Peyer's patch (tissue), 4 donors: ENCODE results near the gene SMIM26.

ENCODE experiments used
- POLR2A ChIP-seq, 2 donors: fragments of 450-650 bp; IDR thresholded peaks; one replicate each; pipeline ENCODE4 v1.5.1; 2017; ENCODE audit warnings: antibody characterized with exemption in 2 of 2, mild to moderate bottlenecking in 2 of 2, moderate library complexity in 2 of 2
- TF ChIP-seq, protein P1 (sequence below), 6 experiments: fragments of 450-650 bp in 4 of 6; fragments of 200-600 bp in 2 of 6; sonication (generic) in 1 of 6; IDR thresholded peaks; one replicate each; pipeline ENCODE4 v1.5.1; 2017 to 2019; ENCODE audit warnings: antibody characterized with exemption in 6 of 6, mild to moderate bottlenecking in 3 of 6, moderate library complexity in 1 of 6

DNA sequence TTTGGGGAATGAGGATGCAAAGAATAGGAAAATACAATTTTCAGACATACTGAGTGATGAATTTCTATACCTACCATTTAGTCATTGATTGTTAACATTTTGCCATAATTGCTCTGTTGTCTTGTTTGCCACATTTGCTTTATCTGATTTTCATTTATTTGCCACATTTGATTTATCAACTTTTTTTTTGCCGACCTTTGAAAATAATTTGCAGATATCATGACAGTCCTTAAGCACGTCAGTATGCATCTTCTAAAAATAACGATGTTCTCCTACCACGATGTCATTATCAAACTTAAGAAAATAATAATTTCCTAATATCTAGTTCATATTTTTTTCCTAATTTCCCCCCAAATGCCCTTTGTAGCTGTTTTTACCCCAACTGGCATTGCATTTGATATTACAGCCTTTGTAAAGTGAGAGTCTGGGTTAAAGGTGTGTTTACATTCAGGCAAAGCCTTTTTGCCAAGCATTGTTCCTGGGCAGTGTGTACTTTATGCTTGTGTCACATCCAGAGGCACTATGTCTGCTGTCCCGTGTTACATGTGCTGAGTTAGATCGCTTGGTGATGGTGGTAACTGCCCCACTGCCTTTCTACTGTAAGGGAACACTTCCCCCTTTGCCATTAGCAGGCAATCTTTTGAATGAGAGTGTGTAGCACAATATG lies 33.1 kb upstream of the SMIM26 start:
- TF ChIP-seq, protein P1, sequence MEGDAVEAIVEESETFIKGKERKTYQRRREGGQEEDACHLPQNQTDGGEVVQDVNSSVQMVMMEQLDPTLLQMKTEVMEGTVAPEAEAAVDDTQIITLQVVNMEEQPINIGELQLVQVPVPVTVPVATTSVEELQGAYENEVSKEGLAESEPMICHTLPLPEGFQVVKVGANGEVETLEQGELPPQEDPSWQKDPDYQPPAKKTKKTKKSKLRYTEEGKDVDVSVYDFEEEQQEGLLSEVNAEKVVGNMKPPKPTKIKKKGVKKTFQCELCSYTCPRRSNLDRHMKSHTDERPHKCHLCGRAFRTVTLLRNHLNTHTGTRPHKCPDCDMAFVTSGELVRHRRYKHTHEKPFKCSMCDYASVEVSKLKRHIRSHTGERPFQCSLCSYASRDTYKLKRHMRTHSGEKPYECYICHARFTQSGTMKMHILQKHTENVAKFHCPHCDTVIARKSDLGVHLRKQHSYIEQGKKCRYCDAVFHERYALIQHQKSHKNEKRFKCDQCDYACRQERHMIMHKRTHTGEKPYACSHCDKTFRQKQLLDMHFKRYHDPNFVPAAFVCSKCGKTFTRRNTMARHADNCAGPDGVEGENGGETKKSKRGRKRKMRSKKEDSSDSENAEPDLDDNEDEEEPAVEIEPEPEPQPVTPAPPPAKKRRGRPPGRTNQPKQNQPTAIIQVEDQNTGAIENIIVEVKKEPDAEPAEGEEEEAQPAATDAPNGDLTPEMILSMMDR (IDR thresholded peaks at IDR 0.05), result no peak
- TF ChIP-seq POLR2A (IDR thresholded peaks at IDR 0.05), result no peak
